ENCODE data around the gene ARHGEF40. TPM values are rescaled to one million over a fixed set of nuclear protein-coding genes. Genes with fewer than 3 reads are reported as not detected.
A peak's percentile ranks its signal among the peaks of the same experiment; 100 is the strongest.

The ARHGEF40 gene
- total and polyA plus RNA-seq, 2 donors, result 6.5 to 6.9 TPM

GRCh38 chr14:21084396-21084795, 14.3 kb downstream of the ARHGEF40 start:
- Histone ChIP-seq H3K9me3 (ENCODE audit: control insufficient read depth in 2 of 2, insufficient read depth in 1 of 2, low read length in 1 of 2) (no peaks in the 10 kb centered on the region), H3K36me3 (ENCODE audit: control insufficient read depth in 2 of 2, insufficient read depth in 2 of 2, low read length in 1 of 2) (peaks cover under 1 to 10% of the 10 kb centered on the region in 2 donors)
- 95% methylated on average over 2 of the region's 2 CpGs for WGBS

GRCh38 chr14:21084998-21085853, 15.1 kb downstream of the ARHGEF40 start:
- DNase-seq (ENCODE audit: low read depth in 6 of 9, low spot score in 9 of 9), result no peak
- Histone ChIP-seq H3K27me3 (ENCODE audit: control insufficient read depth in 2 of 2, insufficient read depth in 1 of 2, low read length in 1 of 2) (no peaks in the 10 kb centered on the region), H3K4me3 (ENCODE audit: low read length in 2 of 2) (no peak overlapping the region), H3K27ac (ENCODE audit: low read depth in 1 of 2, low read length in 1 of 2) (no peak overlapping the region), H3K36me3 (ENCODE audit: control insufficient read depth in 2 of 2, insufficient read depth in 2 of 2, low read length in 1 of 2) (peaks cover 6 to 18% of the 10 kb centered on the region in 2 donors), H3K4me1 (ENCODE audit: control insufficient read depth in 2 of 2, insufficient read depth in 2 of 2, low read length in 2 of 2) (peaks cover 0 to 12% of the 10 kb centered on the region in 2 donors), H3K9me3 (ENCODE audit: control insufficient read depth in 2 of 2, insufficient read depth in 1 of 2, low read length in 1 of 2) (no peaks in the 10 kb centered on the region)
- WGBS, result 94% methylated on average over 17 of the region's 17 CpGs

More at GRCh38 chr14:21084396-21084795, 14.3 kb downstream of the ARHGEF40 start:
- Histone ChIP-seq H3K27me3 (ENCODE audit: control insufficient read depth in 2 of 2, insufficient read depth in 1 of 2, low read length in 1 of 2) (no peaks in the 10 kb centered on the region), H3K27ac (ENCODE audit: low read depth in 1 of 2, low read length in 1 of 2) (no peak overlapping the region), H3K4me1 (ENCODE audit: control insufficient read depth in 2 of 2, insufficient read depth in 2 of 2, low read length in 2 of 2) (peaks cover 0 to 12% of the 10 kb centered on the region in 2 donors), H3K4me3 (ENCODE audit: low read length in 2 of 2) (no peak overlapping the region)
- DNase-seq (ENCODE audit: low read depth in 6 of 9, low spot score in 9 of 9), result no peak

GRCh38 chr14:21086908-21087293, 16.8 kb downstream of the ARHGEF40 start:
- H3K9me3 ChIP-seq (ENCODE audit: control insufficient read depth in 2 of 2, insufficient read depth in 1 of 2, low read length in 1 of 2), result no peaks in the 10 kb centered on the region
- WGBS, result 97% methylated on average over 4 of the region's 4 CpGs
- H3K27ac ChIP-seq (ENCODE audit: low read depth in 1 of 2, low read length in 1 of 2), result peak overlapping the region in 1 of 2 donors; percentile 11
- no peaks in the 10 kb centered on the region for H3K27me3 ChIP-seq (ENCODE audit: control insufficient read depth in 2 of 2, insufficient read depth in 1 of 2, low read length in 1 of 2)
- H3K36me3 ChIP-seq (ENCODE audit: control insufficient read depth in 2 of 2, insufficient read depth in 2 of 2, low read length in 1 of 2), result peaks cover 22 to 34% of the 10 kb centered on the region in 2 donors
- H3K4me1 ChIP-seq (ENCODE audit: control insufficient read depth in 2 of 2, insufficient read depth in 2 of 2, low read length in 2 of 2), result peaks cover 0 to 12% of the 10 kb centered on the region in 2 donors
- no peak overlapping the region for H3K4me3 ChIP-seq (ENCODE audit: low read length in 2 of 2)
- no peak for DNase-seq (ENCODE audit: low read depth in 6 of 9, low spot score in 9 of 9)

GRCh38 chr14:21087294-21088091, 17.4 kb downstream of the ARHGEF40 start:
- 66% methylated on average over 19 of the region's 19 CpGs for WGBS
- Histone ChIP-seq H3K36me3 (ENCODE audit: control insufficient read depth in 2 of 2, insufficient read depth in 2 of 2, low read length in 1 of 2) (peaks cover 27 to 39% of the 10 kb centered on the region in 2 donors), H3K4me1 (ENCODE audit: control insufficient read depth in 2 of 2, insufficient read depth in 2 of 2, low read length in 2 of 2) (peaks cover 0 to 16% of the 10 kb centered on the region in 2 donors), H3K27me3 (ENCODE audit: control insufficient read depth in 2 of 2, insufficient read depth in 1 of 2, low read length in 1 of 2) (no peaks in the 10 kb centered on the region), H3K9me3 (ENCODE audit: control insufficient read depth in 2 of 2, insufficient read depth in 1 of 2, low read length in 1 of 2) (no peaks in the 10 kb centered on the region), H3K27ac (ENCODE audit: low read depth in 1 of 2, low read length in 1 of 2) (peak overlapping the region; percentile 11 to 36), H3K4me3 (ENCODE audit: low read length in 2 of 2) (no peak overlapping the region)
- peak in 7 of 9 donors; percentile 61 to 93 (median 82) for DNase-seq (ENCODE audit: low read depth in 6 of 9, low spot score in 9 of 9)

GRCh38 chr14:21088687-21089086, 18.6 kb downstream of the ARHGEF40 start:
- WGBS, result 95% methylated on average over 4 of the region's 4 CpGs
- no peaks in the 10 kb centered on the region for H3K27me3 ChIP-seq (ENCODE audit: control insufficient read depth in 2 of 2, insufficient read depth in 1 of 2, low read length in 1 of 2)
- no peak overlapping the region for H3K27ac ChIP-seq (ENCODE audit: low read depth in 1 of 2, low read length in 1 of 2)
- H3K9me3 ChIP-seq (ENCODE audit: control insufficient read depth in 2 of 2, insufficient read depth in 1 of 2, low read length in 1 of 2), result peaks cover 0 to 5% of the 10 kb centered on the region in 2 donors
- no peak overlapping the region for H3K4me3 ChIP-seq (ENCODE audit: low read length in 2 of 2)
- H3K36me3 ChIP-seq (ENCODE audit: control insufficient read depth in 2 of 2, insufficient read depth in 2 of 2, low read length in 1 of 2), result peaks cover 30 to 46% of the 10 kb centered on the region in 2 donors
- H3K4me1 ChIP-seq (ENCODE audit: control insufficient read depth in 2 of 2, insufficient read depth in 2 of 2, low read length in 2 of 2), result peaks cover 0 to 27% of the 10 kb centered on the region in 2 donors
- DNase-seq (ENCODE audit: low read depth in 6 of 9, low spot score in 9 of 9), result no peak

GRCh38 chr14:21089271-21089670, 19.2 kb downstream of the ARHGEF40 start:
- H3K9me3 ChIP-seq (ENCODE audit: control insufficient read depth in 2 of 2, insufficient read depth in 1 of 2, low read length in 1 of 2), result peaks cover 0 to 5% of the 10 kb centered on the region in 2 donors
- DNase-seq (ENCODE audit: low read depth in 6 of 9, low spot score in 9 of 9), result no peak
- no peaks in the 10 kb centered on the region for H3K27me3 ChIP-seq (ENCODE audit: control insufficient read depth in 2 of 2, insufficient read depth in 1 of 2, low read length in 1 of 2)
- peaks cover 2 to 33% of the 10 kb centered on the region in 2 donors for H3K4me1 ChIP-seq (ENCODE audit: control insufficient read depth in 2 of 2, insufficient read depth in 2 of 2, low read length in 2 of 2)
- H3K27ac ChIP-seq (ENCODE audit: low read depth in 1 of 2, low read length in 1 of 2), result no peak overlapping the region
- WGBS, result 98% methylated on average over 1 of the region's 1 CpG
- peaks cover 30 to 46% of the 10 kb centered on the region in 2 donors for H3K36me3 ChIP-seq (ENCODE audit: control insufficient read depth in 2 of 2, insufficient read depth in 2 of 2, low read length in 1 of 2)
- H3K4me3 ChIP-seq (ENCODE audit: low read length in 2 of 2), result no peak overlapping the region

GRCh38 chr14:21089877-21090193, 19.7 kb downstream of the ARHGEF40 start:
- H3K27ac ChIP-seq (ENCODE audit: low read depth in 1 of 2, low read length in 1 of 2), result no peak overlapping the region
- H3K9me3 ChIP-seq (ENCODE audit: control insufficient read depth in 2 of 2, insufficient read depth in 1 of 2, low read length in 1 of 2), result peaks cover 0 to 5% of the 10 kb centered on the region in 2 donors
- no peak overlapping the region for H3K4me3 ChIP-seq (ENCODE audit: low read length in 2 of 2)
- H3K27me3 ChIP-seq (ENCODE audit: control insufficient read depth in 2 of 2, insufficient read depth in 1 of 2, low read length in 1 of 2), result no peaks in the 10 kb centered on the region
- DNase-seq (ENCODE audit: low read depth in 6 of 9, low spot score in 9 of 9), result no peak
- WGBS, result 98% methylated on average over 5 of the region's 5 CpGs
- H3K36me3 ChIP-seq (ENCODE audit: control insufficient read depth in 2 of 2, insufficient read depth in 2 of 2, low read length in 1 of 2), result peaks cover 30 to 46% of the 10 kb centered on the region in 2 donors
- H3K4me1 ChIP-seq (ENCODE audit: control insufficient read depth in 2 of 2, insufficient read depth in 2 of 2, low read length in 2 of 2), result peaks cover 4 to 36% of the 10 kb centered on the region in 2 donors

- DNase-seq (ENCODE audit: low read depth in 6 of 9, low spot score in 9 of 9), result no peak
- H3K27ac ChIP-seq (ENCODE audit: low read depth in 1 of 2, low read length in 1 of 2), result no peak overlapping the region
- peaks cover 30 to 46% of the 10 kb centered on the region in 2 donors for H3K36me3 ChIP-seq (ENCODE audit: control insufficient read depth in 2 of 2, insufficient read depth in 2 of 2, low read length in 1 of 2)
- WGBS, result 97% methylated on average over 45 of the region's 45 CpGs
- peaks cover 0 to 5% of the 10 kb centered on the region in 2 donors for H3K9me3 ChIP-seq (ENCODE audit: control insufficient read depth in 2 of 2, insufficient read depth in 1 of 2, low read length in 1 of 2)
- peaks cover 4 to 40% of the 10 kb centered on the region in 2 donors for H3K4me1 ChIP-seq (ENCODE audit: control insufficient read depth in 2 of 2, insufficient read depth in 2 of 2, low read length in 2 of 2)
- H3K4me3 ChIP-seq (ENCODE audit: low read length in 2 of 2), result no peak overlapping the region
- no peaks in the 10 kb centered on the region for H3K27me3 ChIP-seq (ENCODE audit: control insufficient read depth in 2 of 2, insufficient read depth in 1 of 2, low read length in 1 of 2)
Measured at GRCh38 chr14:21090194-21090939, 20.3 kb downstream of the ARHGEF40 start.
